Keratinocyte (primary cell): ENCODE measurements around the gene PYROXD2. TPM values are rescaled to one million over a fixed set of nuclear protein-coding genes. Genes with fewer than 3 reads are reported as not detected.

Experiments used
- DNase-seq: peaks from one replicate; pipeline ENCODE4 v3.0.0-alpha.2; 2011; ENCODE audit warnings: low read depth, missing footprints, low spot score
- FAIRE-seq: peaks from 2 replicates; lab custom pipeline; 2011; peaks lifted over from hg19 to GRCh38; lab: Jason Lieb, UNC
- H2AFZ ChIP-seq: 2 replicates; pipeline ENCODE4 v1.6.0; 2012; ENCODE audit warnings: low read length, control low read depth, inconsistent platforms; ENCODE audit not compliant: control insufficient read depth
- H3K27ac ChIP-seq: 2 replicates; pipeline ENCODE4 v1.5.1; 2011; ENCODE audit warnings: low read length; ENCODE audit not compliant: control insufficient read depth, insufficient read depth
- H3K27me3 ChIP-seq: 3 replicates; pipeline ENCODE4 v1.6.0; 2011; ENCODE audit warnings: low read length; ENCODE audit not compliant: control insufficient read depth, insufficient read depth; ENCODE audit errors: extremely low read depth
- H3K36me3 ChIP-seq, 2 experiments: 2 replicates in 1 of 2; 3 replicates in 1 of 2; pipeline ENCODE4 v1.5.1; 2011; ENCODE audit warnings: low read length in 2 of 2, mild to moderate bottlenecking in 1 of 2; ENCODE audit not compliant: control insufficient read depth in 2 of 2, insufficient read depth in 2 of 2; ENCODE audit errors: extremely low read depth in 1 of 2
- H3K4me1 ChIP-seq: 3 replicates; pipeline ENCODE4 v1.5.1; 2011; ENCODE audit warnings: low read length; ENCODE audit not compliant: control insufficient read depth, insufficient read depth; ENCODE audit errors: extremely low read depth
- H3K4me2 ChIP-seq: 3 replicates; pipeline ENCODE4 v1.6.0; 2011; ENCODE audit warnings: low read depth, low read length; ENCODE audit not compliant: control insufficient read depth, insufficient read depth; ENCODE audit errors: extremely low read depth
- H3K4me3 ChIP-seq, 3 experiments: fragments of 200-600 bp in 1 of 3; sonication (generic) in 1 of 3; 2 replicates in 2 of 3; 3 replicates in 1 of 3; pipeline ENCODE4 v1.5.1; 2011 to 2016; ENCODE audit warnings: low read length in 3 of 3, mild to moderate bottlenecking in 3 of 3, control low read depth in 2 of 3, inconsistent platforms in 1 of 3, low read depth in 1 of 3, mixed read lengths in 1 of 3, mixed run types in 1 of 3, moderate library complexity in 1 of 3; ENCODE audit not compliant: control insufficient read depth in 2 of 3, insufficient read depth in 2 of 3; ENCODE audit errors: extremely low read depth in 1 of 3
- H3K79me2 ChIP-seq: 2 replicates; pipeline ENCODE4 v1.6.0; 2012; ENCODE audit warnings: low read length; ENCODE audit not compliant: control insufficient read depth, insufficient read depth
- H3K9ac ChIP-seq: 3 replicates; pipeline ENCODE4 v1.6.0; 2011; ENCODE audit warnings: low read length; ENCODE audit not compliant: control insufficient read depth, insufficient read depth; ENCODE audit errors: extremely low read depth
- H3K9me1 ChIP-seq: 3 replicates; pipeline ENCODE4 v1.6.0; 2011; ENCODE audit warnings: low read length; ENCODE audit not compliant: control insufficient read depth, insufficient read depth; ENCODE audit errors: extremely low read depth
- H3K9me3 ChIP-seq: 2 replicates; pipeline ENCODE4 v1.5.1; 2012; ENCODE audit warnings: low read depth, low read length; ENCODE audit not compliant: control insufficient read depth
- H4K20me1 ChIP-seq: 3 replicates; pipeline ENCODE4 v1.6.0; 2011; ENCODE audit warnings: low read length; ENCODE audit not compliant: control insufficient read depth, insufficient read depth; ENCODE audit errors: extremely low read depth
- EZH2 ChIP-seq: IDR thresholded peaks from one replicate; pipeline ENCODE4 v1.6.1; 2012; ENCODE audit warnings: inconsistent platforms, mild to moderate bottlenecking, low read length, moderate library complexity
- dilution Hi-C: fragments of 300-500 bp; cut with MboI; formaldehyde crosslinking; loops from one replicate; pipeline ENCODE4 v1.7.0; 2020; ENCODE audit warnings: low sequenced_read_pairs; ENCODE audit not compliant: extremely low pct_ligation_motif_present
- polyA plus RNA-seq, 5 experiments: library from polyadenylated mRNA; depleted of rRNA in 3 of 5; stranded (reverse) in 3 of 5; stranded (forward) in 1 of 5; unstranded in 1 of 5; fragments of >200 nt; gene quantifications; 1 replicate in 1 of 5; 2 replicates in 3 of 5; 3 replicates in 1 of 5; pipeline versions ENCODE4 v1.2.1 to v1.2.3, GENCODE V29; 2011 to 2012; ENCODE audit warnings: missing spikeins in 2 of 5, low read depth in 1 of 5, low replicate concordance in 1 of 5
- TF ChIP-seq, protein P1 (sequence below), 3 experiments: IDR thresholded peaks in 1 of 3; conservative IDR thresholded peaks in 1 of 3; optimal IDR thresholded peaks in 1 of 3; 2 replicates in 2 of 3; 3 replicates in 1 of 3; pipeline versions ENCODE3 to v1.5.1; 2011; ENCODE audit warnings: low read length in 3 of 3, mild to moderate bottlenecking in 3 of 3, moderate library complexity in 2 of 3, control low read depth in 1 of 3, inconsistent platforms in 1 of 3; ENCODE audit not compliant: insufficient read depth in 2 of 3; ENCODE audit errors: extremely low read depth in 1 of 3

Gene PYROXD2
- polyA plus RNA-seq, 1 donor (not counting 4 experiments of a cell fraction or from before 2014, with no cell fraction given), result 4.4 TPM

DNA sequence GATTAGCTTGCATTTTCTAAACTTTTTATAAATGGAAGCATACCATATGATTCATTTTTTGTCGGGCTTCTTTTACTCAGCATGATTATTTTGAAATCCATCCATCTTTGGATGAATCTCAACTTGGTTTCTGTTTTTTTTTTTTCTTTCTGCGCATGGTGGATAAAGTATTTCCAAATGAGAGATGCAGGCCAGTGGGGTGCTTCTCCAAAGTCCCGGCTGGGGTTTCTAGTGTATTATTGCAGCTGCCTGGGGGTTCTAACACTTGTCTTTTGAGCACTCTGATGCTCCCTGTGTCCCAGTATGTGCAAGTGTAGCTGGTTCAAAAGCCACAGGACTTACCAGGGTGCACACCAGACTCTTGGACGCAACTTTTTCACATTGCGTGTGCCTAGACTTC lies 76.1 kb downstream of the PYROXD2 start:
- H3K4me2 ChIP-seq, result no peak overlapping the region
- H3K27ac ChIP-seq, result no peak overlapping the region
- H2AFZ ChIP-seq, result no peak overlapping the region
- no peaks in the 10 kb centered on the region for H3K9me3 ChIP-seq
- H3K79me2 ChIP-seq, result no peaks in the 10 kb centered on the region
- no peaks in the 10 kb centered on the region for H3K9me1 ChIP-seq
- H3K27me3 ChIP-seq, result no peaks in the 10 kb centered on the region
- FAIRE-seq, result no peak
- dilution Hi-C loops, result no loop called here
- H3K4me3 ChIP-seq, result no peak overlapping the region
- DNase-seq, result no peak
- no peak for TF ChIP-seq EZH2
- TF ChIP-seq, protein P1, sequence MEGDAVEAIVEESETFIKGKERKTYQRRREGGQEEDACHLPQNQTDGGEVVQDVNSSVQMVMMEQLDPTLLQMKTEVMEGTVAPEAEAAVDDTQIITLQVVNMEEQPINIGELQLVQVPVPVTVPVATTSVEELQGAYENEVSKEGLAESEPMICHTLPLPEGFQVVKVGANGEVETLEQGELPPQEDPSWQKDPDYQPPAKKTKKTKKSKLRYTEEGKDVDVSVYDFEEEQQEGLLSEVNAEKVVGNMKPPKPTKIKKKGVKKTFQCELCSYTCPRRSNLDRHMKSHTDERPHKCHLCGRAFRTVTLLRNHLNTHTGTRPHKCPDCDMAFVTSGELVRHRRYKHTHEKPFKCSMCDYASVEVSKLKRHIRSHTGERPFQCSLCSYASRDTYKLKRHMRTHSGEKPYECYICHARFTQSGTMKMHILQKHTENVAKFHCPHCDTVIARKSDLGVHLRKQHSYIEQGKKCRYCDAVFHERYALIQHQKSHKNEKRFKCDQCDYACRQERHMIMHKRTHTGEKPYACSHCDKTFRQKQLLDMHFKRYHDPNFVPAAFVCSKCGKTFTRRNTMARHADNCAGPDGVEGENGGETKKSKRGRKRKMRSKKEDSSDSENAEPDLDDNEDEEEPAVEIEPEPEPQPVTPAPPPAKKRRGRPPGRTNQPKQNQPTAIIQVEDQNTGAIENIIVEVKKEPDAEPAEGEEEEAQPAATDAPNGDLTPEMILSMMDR (optimal IDR thresholded peaks at IDR 0.05 in 1 of 3, IDR thresholded peaks at IDR 0.05 in 1 of 3, conservative IDR thresholded peaks at IDR 0.05 in 1 of 3; ENCODE audit: extremely low read depth in 1 of 3, insufficient read depth in 2 of 3, low read length in 3 of 3), result no peak
- H3K36me3 ChIP-seq, result no peaks in the 10 kb centered on the region
- H4K20me1 ChIP-seq, result no peaks in the 10 kb centered on the region
- H3K9ac ChIP-seq, result no peak overlapping the region
- peaks cover 3% of the 10 kb centered on the region for H3K4me1 ChIP-seq

DNA sequence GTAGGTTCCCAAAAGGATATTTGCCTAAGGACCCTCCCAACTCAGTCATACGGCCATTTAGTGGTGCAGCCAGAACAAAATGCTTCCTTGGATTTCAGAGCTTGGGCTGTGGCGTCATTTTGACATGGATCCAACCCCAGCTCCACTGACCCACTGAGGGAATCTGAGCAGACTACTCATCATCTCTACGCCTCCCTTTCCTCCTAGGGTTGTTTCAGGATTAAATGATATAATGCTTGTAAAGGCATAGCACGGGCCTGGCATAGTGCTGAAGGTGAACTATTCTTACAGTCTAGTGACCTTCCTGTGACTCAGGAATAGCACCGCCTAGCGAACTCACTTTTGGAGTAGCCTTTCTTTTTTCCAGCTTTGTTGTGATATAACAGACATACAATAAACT lies 76.7 kb downstream of the PYROXD2 start:
- Histone ChIP-seq H3K4me1 (peaks cover 3% of the 10 kb centered on the region), H3K27me3 (no peaks in the 10 kb centered on the region), H3K9me1 (no peaks in the 10 kb centered on the region), H3K79me2 (no peaks in the 10 kb centered on the region), H3K27ac (no peak overlapping the region), H3K9ac (no peak overlapping the region), H3K9me3 (no peaks in the 10 kb centered on the region), H4K20me1 (no peaks in the 10 kb centered on the region), H3K36me3 (no peaks in the 10 kb centered on the region), H3K4me2 (no peak overlapping the region), H2AFZ (no peak overlapping the region), H3K4me3 (no peak overlapping the region)
- FAIRE-seq (no peak), DNase-seq (no peak)
- no peak for TF ChIP-seq EZH2
- TF ChIP-seq, protein P1 (optimal IDR thresholded peaks at IDR 0.05 in 1 of 3, IDR thresholded peaks at IDR 0.05 in 1 of 3, conservative IDR thresholded peaks at IDR 0.05 in 1 of 3; ENCODE audit: extremely low read depth in 1 of 3, insufficient read depth in 2 of 3, low read length in 3 of 3), result no peak
- dilution Hi-C loops, result no loop called here
